ENCODE results near the gene GPBP1L1. TPM values are rescaled to one million over a fixed set of nuclear protein-coding genes. Genes with fewer than 3 reads are reported as not detected.

Gene GPBP1L1
- total and polyA plus RNA-seq, 2 of the 4 experiments (the other 2 are of a cell fraction), result 31.5 to 57.4 TPM

- H3K4me3 ChIP-seq (ENCODE audit: insufficient read depth, low read depth, low read length), result no peak overlapping the region
- POLR2A ChIA-PET (ENCODE audit: unreplicated experiment), result no interaction called here
- CTCF ChIA-PET, result interaction anchor here (0.6 kb wide), 1 partner anchor 192 kb away, joined by 3 read pairs; the partner anchor contains the start of gene TESK2
- no peak overlapping the region for H2BK120ac ChIP-seq (ENCODE audit: low read depth, low read length)
- H2AK5ac ChIP-seq (ENCODE audit: low read depth, low read length), result no peak overlapping the region
- peaks cover 13% of the 10 kb centered on the region for H3K9me1 ChIP-seq (ENCODE audit: insufficient read depth, low read length)
- no peak overlapping the region for H2BK5ac ChIP-seq (ENCODE audit: low read depth, low read length, poor library complexity, severe bottlenecking)
- no peak overlapping the region for H3K4ac ChIP-seq (ENCODE audit: low read depth, low read length)
- DNase-seq, result no peak
- no peak overlapping the region for H3K56ac ChIP-seq (ENCODE audit: extremely low read depth, insufficient read depth, low read length)
- no peak overlapping the region for H4K8ac ChIP-seq (ENCODE audit: low read depth in 2 of 2, low read length in 2 of 2)
- 100% methylated on average over 4 of the region's 6 CpGs; no CpG with 5 or more reads in 1 of the 2 experiments for WGBS, 2 experiments (ENCODE audit: extremely low coverage in 2 of 2, insufficient read length in 1 of 2)
- no peaks in the 10 kb centered on the region for H3K36me3 ChIP-seq (ENCODE audit: control insufficient read depth, insufficient read depth, low read length)
- TF ChIP-seq MAFK (IDR thresholded peaks at IDR 0.05; ENCODE audit: low read depth, low read length) (no peak), MXI1 (IDR thresholded peaks at IDR 0.05; ENCODE audit: borderline replicate concordance, low read depth, low read length) (no peak), RCOR1 (IDR thresholded peaks at IDR 0.05; ENCODE audit: insufficient replicate concordance, low read length) (no peak), NFE2L2 (IDR thresholded peaks at IDR 0.05; ENCODE audit: low read depth, low read length) (no peak)
- peaks cover 58% of the 10 kb centered on the region for H4K20me1 ChIP-seq (ENCODE audit: insufficient read depth, low read length)
- H2AK9ac ChIP-seq (replicated peaks; ENCODE audit: low read depth, low read length, poor library complexity), result no peak overlapping the region
- H4K5ac ChIP-seq (ENCODE audit: low read depth, low read length), result no peak overlapping the region
- H3K9me3 ChIP-seq (ENCODE audit: control insufficient read depth, insufficient read depth, low read length), result no peaks in the 10 kb centered on the region
- no peak for ATAC-seq (ENCODE audit: low read depth)
- H3K9ac ChIP-seq (ENCODE audit: low read depth, low read length), result no peak overlapping the region
- peaks cover 5% of the 10 kb centered on the region for H3K4me1 ChIP-seq (ENCODE audit: control insufficient read depth, insufficient read depth, low read length)
- H4K91ac ChIP-seq (ENCODE audit: insufficient read depth, low read depth, low read length), result no peak overlapping the region
- in situ Hi-C loops (cut with MboI; ENCODE audit: low sequenced_read_pairs) (no loop called here), intact Hi-C loops (cut with micrococcal nuclease) (loop anchor here (10.0 kb wide), 1 partner anchor 162 kb away; no protein-coding TSS in a partner anchor), dilution Hi-C loops (cut with HindIII; ENCODE audit: low sequenced_read_pairs, unreplicated experiment) (no loop called here)
- H2AFZ ChIP-seq (replicated peaks; ENCODE audit: low read length, poor library complexity), result no peak overlapping the region
- no peak overlapping the region for H3K18ac ChIP-seq (ENCODE audit: low read depth, low read length)
- H3K27me3 ChIP-seq (ENCODE audit: control insufficient read depth, insufficient read depth, low read length), result no peaks in the 10 kb centered on the region
- no peak overlapping the region for H2BK15ac ChIP-seq (ENCODE audit: low read depth, low read length)
- no peak overlapping the region for H3K4me2 ChIP-seq (ENCODE audit: low read depth, low read length)
- no peak overlapping the region for H3K23ac ChIP-seq (ENCODE audit: low read depth, low read length)
- H3K14ac ChIP-seq (replicated peaks; ENCODE audit: low read depth, low read length), result no peak overlapping the region
- H2BK20ac ChIP-seq (ENCODE audit: low read depth, low read length), result no peak overlapping the region
- peaks cover 3 to 46% of the 10 kb centered on the region in 2 experiments; a peak in 3 of 4 replicates for H3K79me1 ChIP-seq (ENCODE audit: low read depth in 1 of 2, low read length in 2 of 2)
- H3K27ac ChIP-seq (ENCODE audit: insufficient read depth, low read length), result no peak overlapping the region
- no TSS peak for BruUV-seq (replicated peaks)
These were observed 3.4 kb downstream of the GPBP1L1 start for GRCh38 chr1:45682942-45683341.
